ENCODE data around the gene OTOP3. TPM values are rescaled to one million over a fixed set of nuclear protein-coding genes. Genes with fewer than 3 reads are reported as not detected.

OTOP3 gene
- total RNA-seq, 2 experiments from 2014 or later: not detected

GRCh38 chr17:74937064-74938051, 1.7 kb downstream of the OTOP3 start:
- no peaks in the 10 kb centered on the region for H3K4me1 Mint-ChIP-seq
- no peak overlapping the region for H3K4me3 Mint-ChIP-seq
- H3K36me3 Mint-ChIP-seq: no peaks in the 10 kb centered on the region
- DNase-seq: no peak
- no peak for ATAC-seq
- CTCF ChIA-PET: interaction anchor here (1.3 kb wide), 1 partner anchor 24 kb away, joined by 3 read pairs; no protein-coding TSS in a partner anchor
- no peaks in the 10 kb centered on the region for H3K9me3 Mint-ChIP-seq (ENCODE audit: low read depth)
- no peak overlapping the region for H3K27ac Mint-ChIP-seq
- peaks cover 59% of the 10 kb centered on the region for H3K27me3 Mint-ChIP-seq

- no peaks in the 10 kb centered on the region for H3K9me3 Mint-ChIP-seq (ENCODE audit: low read depth)
- CTCF ChIA-PET: interaction anchor here (0.8 to 1.9 kb wide), 3 partner anchors 20 to 474 kb away, joined by 3 to 8 read pairs (median 8); no protein-coding TSS in a partner anchor
- no peak for ATAC-seq
- DNase-seq: no peak
- peaks cover 50% of the 10 kb centered on the region for H3K27me3 Mint-ChIP-seq
- H3K36me3 Mint-ChIP-seq: no peaks in the 10 kb centered on the region
- H3K4me3 Mint-ChIP-seq: no peak overlapping the region
- H3K4me1 Mint-ChIP-seq: no peaks in the 10 kb centered on the region
- no peak overlapping the region for H3K27ac Mint-ChIP-seq
Observed at GRCh38 chr17:74938194-74938950, 2.7 kb downstream of the OTOP3 start.

- no peak overlapping the region for H3K27ac Mint-ChIP-seq
Observed at GRCh38 chr17:74939534-74939933, 3.8 kb downstream of the OTOP3 start.

DNA sequence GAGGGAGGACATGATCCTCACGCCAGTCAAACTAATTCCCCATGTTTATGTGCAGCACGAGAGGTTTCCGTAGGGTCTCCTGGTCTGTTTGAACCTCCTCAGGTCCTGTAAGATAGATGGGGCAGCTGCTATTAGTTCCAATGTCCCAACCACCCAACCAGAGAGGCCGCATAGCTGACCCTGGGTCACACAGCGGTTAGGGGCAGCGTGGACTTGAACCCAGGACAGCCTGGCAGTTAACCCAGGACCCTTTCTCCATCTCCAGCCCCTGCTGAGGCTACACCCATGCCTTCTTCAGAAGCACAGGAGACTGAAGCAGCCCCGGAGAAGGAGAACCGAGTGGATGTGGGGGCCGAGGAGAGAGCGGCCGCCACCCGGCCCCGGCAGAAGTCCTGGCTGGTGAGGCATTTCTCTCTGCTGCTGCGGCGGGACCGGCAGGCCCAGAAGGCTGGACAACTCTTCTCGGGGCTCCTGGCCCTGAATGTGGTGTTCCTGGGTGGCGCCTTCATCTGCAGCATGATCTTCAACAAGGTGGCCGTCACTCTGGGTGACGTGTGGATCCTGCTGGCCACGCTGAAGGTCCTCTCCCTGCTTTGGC, 5.5 kb downstream of the OTOP3 start:
- CTCF ChIA-PET: interaction anchor here (1.8 kb wide), 1 partner anchor 22 kb away, joined by 3 read pairs; no protein-coding TSS in a partner anchor
- ATAC-seq (no peak), DNase-seq (no peak)
- peaks cover 41% of the 10 kb centered on the region for H3K27me3 Mint-ChIP-seq
- no peak overlapping the region for H3K27ac Mint-ChIP-seq
- no peak overlapping the region for H3K4me3 Mint-ChIP-seq
- H3K36me3 Mint-ChIP-seq: no peaks in the 10 kb centered on the region
- H3K4me1 Mint-ChIP-seq: peaks cover 7% of the 10 kb centered on the region
- H3K9me3 Mint-ChIP-seq (ENCODE audit: low read depth): no peaks in the 10 kb centered on the region

More at GRCh38 chr17:74939534-74939933, 3.8 kb downstream of the OTOP3 start:
- CTCF ChIA-PET: interaction anchor here (0.7 to 1.9 kb wide), 3 partner anchors 19 to 316 kb away, joined by 3 to 8 read pairs (median 8); no protein-coding TSS in a partner anchor
- no peaks in the 10 kb centered on the region for H3K36me3 Mint-ChIP-seq
- ATAC-seq (no peak), DNase-seq (no peak)
- no peaks in the 10 kb centered on the region for H3K4me1 Mint-ChIP-seq
- H3K9me3 Mint-ChIP-seq (ENCODE audit: low read depth): no peaks in the 10 kb centered on the region
- no peak overlapping the region for H3K4me3 Mint-ChIP-seq
- H3K27me3 Mint-ChIP-seq: peaks cover 46% of the 10 kb centered on the region

DNA sequence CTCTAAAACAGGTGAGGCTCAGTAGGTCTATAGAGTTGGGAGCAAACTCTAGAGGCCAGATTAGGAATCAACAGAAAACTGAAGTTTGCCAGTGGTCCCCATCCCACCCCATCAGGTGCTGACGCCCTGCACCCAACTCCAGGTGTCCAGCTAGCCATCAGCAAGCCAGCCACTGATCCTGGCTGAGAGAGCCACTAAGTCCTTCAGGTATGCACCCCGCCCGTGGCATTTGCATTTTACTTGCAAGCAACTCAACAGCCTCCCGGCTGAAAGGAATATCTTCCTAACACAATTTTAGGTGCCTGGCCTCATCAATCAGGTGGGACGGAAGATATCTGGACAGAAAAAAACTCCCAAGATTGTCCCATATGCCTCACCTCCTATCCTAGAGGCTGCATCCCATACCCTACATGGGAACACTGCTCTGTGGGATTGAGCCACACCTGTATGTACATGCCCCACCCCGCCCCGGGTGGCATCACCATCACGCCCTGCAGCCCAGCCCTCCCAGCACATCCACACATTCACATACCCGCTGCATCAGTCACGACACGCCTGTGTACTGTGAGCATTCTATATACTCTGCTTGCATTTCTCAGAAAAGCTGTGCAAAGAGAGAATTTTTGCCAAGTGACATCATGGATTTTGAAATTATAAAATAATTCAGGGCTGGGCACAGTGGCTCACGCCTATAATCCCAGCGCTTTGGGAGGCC, 8.3 kb downstream of the OTOP3 start:
- Mint-ChIP-seq H3K27ac (no peak overlapping the region), H3K4me3 (no peak overlapping the region), H3K36me3 (no peaks in the 10 kb centered on the region), H3K4me1 (peaks cover 7% of the 10 kb centered on the region), H3K9me3 (ENCODE audit: low read depth) (no peaks in the 10 kb centered on the region), H3K27me3 (peaks cover 17% of the 10 kb centered on the region)
- ATAC-seq (no peak), DNase-seq (no peak)
- CTCF ChIA-PET: no interaction called here

DNA sequence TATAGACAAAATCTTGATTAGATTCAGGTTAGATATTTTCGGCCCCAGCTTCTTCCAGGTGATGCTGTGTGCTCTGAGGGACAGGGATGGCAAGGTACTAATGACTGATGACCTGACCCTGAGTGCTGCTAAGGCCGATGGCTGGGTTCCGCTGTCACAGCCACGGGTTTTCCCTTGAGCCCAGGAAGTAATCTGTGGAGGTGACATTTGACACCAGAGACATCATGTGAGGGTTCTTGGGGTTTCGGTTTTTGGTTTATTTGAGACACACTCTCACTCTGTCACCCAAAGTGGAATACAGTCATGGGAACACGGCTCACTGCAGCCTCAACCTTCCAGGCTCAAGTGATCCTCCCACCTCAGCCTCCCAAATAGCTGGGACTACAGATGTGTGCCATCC, 9.8 kb downstream of the OTOP3 start:
- no peak overlapping the region for H3K27ac Mint-ChIP-seq
- DNase-seq (no peak), ATAC-seq (no peak)
- H3K9me3 Mint-ChIP-seq (ENCODE audit: low read depth): no peaks in the 10 kb centered on the region
- CTCF ChIA-PET: interaction anchor here (1.0 kb wide), 1 partner anchor 14 kb away, joined by 3 read pairs; no protein-coding TSS in a partner anchor
- H3K27me3 Mint-ChIP-seq: peaks cover 13% of the 10 kb centered on the region
- no peak overlapping the region for H3K4me3 Mint-ChIP-seq
- peaks cover 7% of the 10 kb centered on the region for H3K4me1 Mint-ChIP-seq
- H3K36me3 Mint-ChIP-seq: no peaks in the 10 kb centered on the region

DNA sequence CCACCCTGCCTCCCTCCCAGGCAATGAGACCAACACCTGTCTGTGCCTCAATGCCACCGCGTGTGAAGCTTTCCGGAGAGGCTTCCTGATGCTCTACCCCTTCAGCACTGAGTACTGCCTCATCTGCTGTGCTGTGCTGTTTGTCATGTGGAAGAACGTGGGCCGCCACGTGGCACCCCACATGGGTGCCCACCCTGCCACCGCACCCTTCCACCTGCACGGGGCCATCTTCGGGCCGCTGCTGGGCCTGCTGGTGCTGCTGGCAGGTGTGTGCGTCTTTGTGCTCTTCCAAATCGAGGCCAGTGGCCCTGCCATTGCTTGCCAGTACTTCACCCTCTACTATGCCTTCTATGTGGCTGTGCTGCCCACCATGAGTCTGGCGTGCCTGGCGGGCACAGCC, 10.9 kb downstream of the OTOP3 start:
- ATAC-seq (no peak), DNase-seq (no peak)
- Mint-ChIP-seq H3K36me3 (no peaks in the 10 kb centered on the region), H3K4me1 (peaks cover 7% of the 10 kb centered on the region), H3K27me3 (peaks cover 11% of the 10 kb centered on the region), H3K9me3 (ENCODE audit: low read depth) (no peaks in the 10 kb centered on the region), H3K4me3 (no peak overlapping the region), H3K27ac (no peak overlapping the region)
- CTCF ChIA-PET: interaction anchor here (1.0 kb wide), 1 partner anchor 15 kb away, joined by 3 read pairs; no protein-coding TSS in a partner anchor

DNA sequence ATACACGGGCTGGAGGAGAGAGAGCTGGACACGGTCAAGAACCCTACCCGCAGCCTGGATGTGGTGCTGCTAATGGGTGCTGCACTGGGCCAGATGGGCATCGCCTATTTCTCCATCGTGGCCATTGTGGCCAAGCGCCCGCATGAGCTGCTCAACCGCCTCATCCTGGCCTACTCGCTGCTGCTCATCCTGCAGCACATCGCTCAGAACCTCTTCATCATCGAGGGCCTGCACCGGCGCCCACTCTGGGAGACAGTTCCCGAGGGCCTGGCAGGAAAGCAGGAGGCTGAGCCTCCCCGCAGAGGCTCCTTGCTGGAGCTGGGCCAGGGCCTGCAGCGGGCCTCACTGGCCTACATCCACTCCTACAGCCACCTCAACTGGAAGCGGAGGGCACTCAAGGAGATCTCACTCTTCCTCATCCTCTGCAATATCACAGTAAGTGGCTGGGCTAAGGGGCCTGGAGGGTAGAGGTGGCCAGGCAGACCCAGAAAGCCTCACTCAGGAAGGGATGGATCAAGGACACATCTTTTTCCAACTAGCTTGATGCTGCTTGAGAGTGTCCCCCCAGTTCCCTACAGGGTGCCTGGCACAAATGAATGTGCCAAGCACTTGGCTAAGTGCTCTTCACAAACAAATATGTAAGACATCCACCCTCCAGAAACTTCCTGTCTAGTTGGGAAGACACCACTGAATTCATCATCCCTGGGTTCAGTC, 11.5 kb downstream of the OTOP3 start:
- Mint-ChIP-seq H3K36me3 (no peaks in the 10 kb centered on the region), H3K27ac (no peak overlapping the region), H3K9me3 (ENCODE audit: low read depth) (no peaks in the 10 kb centered on the region), H3K27me3 (peaks cover 11% of the 10 kb centered on the region), H3K4me1 (peaks cover 7% of the 10 kb centered on the region), H3K4me3 (no peak overlapping the region)
- ATAC-seq (no peak), DNase-seq (no peak)
- CTCF ChIA-PET: interaction anchor here (1.0 kb wide), 1 partner anchor 14 kb away, joined by 3 read pairs; no protein-coding TSS in a partner anchor

DNA sequence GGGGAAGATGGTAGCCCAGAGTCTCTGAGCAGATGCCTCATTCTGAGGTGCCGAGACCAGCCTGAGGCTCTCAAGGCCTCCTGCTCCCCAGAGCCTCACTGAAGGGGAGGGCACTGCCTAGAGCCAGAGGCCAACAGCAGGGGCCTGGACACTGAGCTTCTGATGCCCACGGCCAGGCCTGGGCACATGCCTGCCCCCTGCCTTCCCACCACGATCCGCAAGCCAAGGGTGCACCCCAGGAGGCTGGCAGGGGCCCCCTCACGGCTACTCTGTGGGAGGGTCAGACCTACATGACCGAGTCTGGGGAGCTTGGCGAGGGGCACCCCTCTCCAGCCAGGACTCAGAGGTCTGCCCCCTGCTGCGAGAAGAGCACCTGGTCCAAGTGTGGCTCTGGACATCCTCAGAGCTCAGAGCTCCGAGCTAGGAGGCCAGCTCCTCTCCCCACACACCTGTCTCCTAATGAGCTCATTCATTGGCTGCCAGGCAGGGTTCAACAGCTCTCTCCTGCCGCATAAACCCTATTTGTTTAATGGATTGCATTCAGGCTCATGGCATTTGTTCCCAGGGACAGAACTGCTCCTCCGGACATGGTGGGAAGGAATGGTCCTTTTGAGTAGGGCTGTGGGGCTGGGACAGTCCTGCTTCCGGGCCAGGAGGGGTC, 13.9 kb downstream of the OTOP3 start:
- no peaks in the 10 kb centered on the region for H3K36me3 Mint-ChIP-seq
- no peak for ATAC-seq

GRCh38 chr17:74950207-74950606, 14.5 kb downstream of the OTOP3 start:
- DNase-seq (no peak), ATAC-seq (no peak)
- Mint-ChIP-seq H3K36me3 (no peaks in the 10 kb centered on the region), H3K4me3 (no peak overlapping the region), H3K4me1 (peaks cover 5% of the 10 kb centered on the region), H3K27me3 (peaks cover 3% of the 10 kb centered on the region), H3K27ac (no peak overlapping the region), H3K9me3 (ENCODE audit: low read depth) (no peaks in the 10 kb centered on the region)
- CTCF ChIA-PET: interaction anchor here (2.7 kb wide), 1 partner anchor 11 kb away, joined by 14 read pairs; no protein-coding TSS in a partner anchor

More for the DNA sequence above, 13.9 kb downstream of the OTOP3 start:
- DNase-seq: no peak
- H3K27ac Mint-ChIP-seq: no peak overlapping the region
- peaks cover 5% of the 10 kb centered on the region for H3K27me3 Mint-ChIP-seq
- H3K4me1 Mint-ChIP-seq: peaks cover 7% of the 10 kb centered on the region
- H3K4me3 Mint-ChIP-seq: no peak overlapping the region
- no peaks in the 10 kb centered on the region for H3K9me3 Mint-ChIP-seq (ENCODE audit: low read depth)
- CTCF ChIA-PET: interaction anchor here (1.3 to 2.7 kb wide), 3 partner anchors 8 to 159 kb away, joined by 4 to 14 read pairs (median 5); no protein-coding TSS in a partner anchor

DNA sequence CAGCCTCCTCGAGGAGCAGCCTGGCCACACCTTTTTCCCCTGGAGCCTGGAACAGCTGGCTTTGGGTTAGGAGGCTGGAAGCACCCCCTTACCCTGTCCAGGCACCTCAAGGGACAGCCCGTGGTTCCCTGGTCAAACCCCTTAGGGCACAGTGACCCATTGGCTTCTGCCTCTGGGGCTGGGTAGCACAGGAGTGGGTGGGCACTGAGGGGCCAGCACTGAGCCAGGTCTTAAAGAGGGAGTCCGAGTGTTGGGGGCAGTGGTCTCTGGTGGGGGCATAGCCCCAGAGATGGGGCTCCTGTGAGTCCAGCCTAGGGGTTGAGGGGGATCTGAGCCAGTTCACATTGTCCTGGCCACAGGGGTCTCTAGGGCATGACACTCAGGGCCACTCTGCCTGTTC, 15.4 kb downstream of the OTOP3 start:
- no peaks in the 10 kb centered on the region for H3K4me1 Mint-ChIP-seq
- H3K27me3 Mint-ChIP-seq: no peaks in the 10 kb centered on the region
- no peaks in the 10 kb centered on the region for H3K9me3 Mint-ChIP-seq (ENCODE audit: low read depth)
- CTCF ChIA-PET: interaction anchor here (2.7 kb wide), 1 partner anchor 10 kb away, joined by 14 read pairs; no protein-coding TSS in a partner anchor
- ATAC-seq (no peak), DNase-seq (no peak)
- H3K4me3 Mint-ChIP-seq: no peak overlapping the region
- H3K27ac Mint-ChIP-seq: no peak overlapping the region
- no peaks in the 10 kb centered on the region for H3K36me3 Mint-ChIP-seq

All from activated CD8-positive, alpha-beta memory T cell treated with anti-CD3 and anti-CD28 coated beads, Interleukin-2, amount 10 ng/mL, durations not matched to agents 7 days and 5 days (primary cell).